GM12891 (cell line): Measurements from ENCODE around the gene MMD2.

Experiments
- DNase-seq: peaks from one replicate; pipeline ENCODE4 v3.0.0; 2011; ENCODE audit warnings: low spot score; ENCODE audit not compliant: insufficient read length
- FAIRE-seq: peaks from 2 replicates; lab custom pipeline; 2011; peaks lifted over from hg19 to GRCh38; lab: Jason Lieb, UNC
- PAX5 ChIP-seq: IDR thresholded peaks from 2 replicates; pipeline ENCODE4 v1.6.1; 2011; ENCODE audit warnings: low read length, moderate library complexity, mild to moderate bottlenecking; ENCODE audit not compliant: insufficient read depth, severe bottlenecking
- POLR2A ChIP-seq: IDR thresholded peaks from 2 replicates; pipeline ENCODE4 v1.6.1; 2011; ENCODE audit warnings: low read depth, low read length, control low read depth
- POLR2AphosphoS5 ChIP-seq: IDR thresholded peaks from 2 replicates; pipeline ENCODE4 v1.6.1; 2011; ENCODE audit warnings: low read depth, low read length, control low read depth
- POU2F2 ChIP-seq: IDR thresholded peaks from 2 replicates; pipeline ENCODE4 v1.6.1; 2011; ENCODE audit warnings: low read depth, mild to moderate bottlenecking, control low read depth, low read length, moderate library complexity
- SPI1 ChIP-seq: IDR thresholded peaks from 2 replicates; pipeline ENCODE4 v1.6.1; 2011; ENCODE audit warnings: low read depth, low read length, control low read depth
- TAF1 ChIP-seq: IDR thresholded peaks from 2 replicates; pipeline ENCODE4 v1.6.1; 2011; ENCODE audit warnings: low read depth, low read length, control low read depth

Gene MMD2

DNA sequence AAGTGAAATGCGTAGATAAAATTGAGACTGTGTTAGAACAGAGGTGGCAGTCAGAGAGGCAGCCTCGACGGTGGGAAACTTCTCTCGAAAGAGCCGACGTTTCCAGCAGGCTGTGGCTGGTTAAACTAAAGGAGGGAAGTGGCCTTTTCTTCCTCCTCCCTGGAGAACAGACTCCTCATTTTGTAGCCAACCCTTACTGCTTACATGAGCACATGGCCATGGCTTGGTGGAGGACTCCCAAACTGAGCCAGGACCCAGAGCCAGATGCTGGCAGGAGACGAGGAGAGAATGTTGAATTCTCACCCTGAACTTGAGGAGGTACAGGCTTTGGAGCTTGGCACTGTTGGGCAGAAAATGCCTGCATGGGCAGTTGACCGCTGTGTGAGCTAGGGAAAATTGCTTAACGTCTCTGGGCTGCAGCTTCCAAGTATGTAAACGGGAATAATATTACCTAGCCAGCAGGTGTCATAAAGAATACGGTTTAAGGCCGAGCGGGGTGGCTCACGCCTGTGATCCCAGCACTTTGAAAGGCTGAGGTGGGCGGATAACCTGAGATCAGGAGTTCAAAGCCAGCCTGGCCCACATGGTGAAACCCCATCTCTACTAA lies 24.5 kb downstream of the MMD2 start:
- no peak for FAIRE-seq

DNA sequence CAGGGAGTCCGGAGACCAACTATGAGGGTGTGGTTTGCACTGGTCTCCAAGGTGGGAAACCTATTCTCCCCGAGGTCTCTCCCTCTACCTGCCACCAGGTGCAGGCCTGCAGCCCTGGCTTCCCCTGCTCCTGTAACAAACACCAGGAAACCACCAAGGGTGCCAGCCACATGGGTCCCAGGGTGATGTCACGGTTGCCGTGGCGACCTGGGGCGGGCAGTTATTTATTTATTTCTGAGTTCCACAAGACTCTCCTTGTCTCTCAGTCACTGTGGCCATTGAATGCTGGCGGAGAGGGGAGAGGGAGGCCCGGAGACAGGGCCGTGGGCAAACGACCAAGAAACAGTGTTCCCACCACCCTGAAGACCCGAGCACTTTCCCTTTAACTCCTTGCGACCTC lies 27.0 kb downstream of the MMD2 start:
- TF ChIP-seq POLR2AphosphoS5 (no peak), PAX5 (no peak), POLR2A (no peak), TAF1 (no peak), SPI1 (no peak), POU2F2 (no peak)
- FAIRE-seq: no peak
- DNase-seq: no peak

More for the DNA sequence above, 24.5 kb downstream of the MMD2 start:
- TF ChIP-seq SPI1 (no peak), PAX5 (no peak), POLR2A (no peak), TAF1 (no peak), POLR2AphosphoS5 (no peak), POU2F2 (no peak)
- DNase-seq: no peak

DNA sequence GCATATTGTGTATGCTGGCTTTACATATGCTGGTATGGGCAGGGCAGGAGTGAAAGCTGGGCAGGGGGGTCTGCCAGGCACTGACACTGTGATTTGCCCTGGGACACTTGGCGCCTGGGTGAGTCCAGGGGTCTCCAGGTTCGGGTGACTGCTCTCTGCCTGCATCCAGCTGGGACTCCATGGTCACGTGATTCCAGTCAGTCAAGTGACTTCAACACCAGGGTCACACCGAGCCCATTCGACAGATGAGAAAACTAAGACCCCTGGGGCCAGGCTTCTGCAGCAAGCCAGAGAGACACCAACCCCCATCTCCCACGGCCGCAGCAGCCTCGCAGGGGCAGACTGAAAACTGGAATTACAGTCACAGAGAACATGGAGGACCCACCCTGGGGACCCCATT lies 30.0 kb downstream of the MMD2 start:
- no peak for DNase-seq
- TF ChIP-seq PAX5 (no peak), POU2F2 (no peak), TAF1 (no peak), POLR2AphosphoS5 (no peak), POLR2A (no peak), SPI1 (no peak)
- FAIRE-seq: no peak

DNA sequence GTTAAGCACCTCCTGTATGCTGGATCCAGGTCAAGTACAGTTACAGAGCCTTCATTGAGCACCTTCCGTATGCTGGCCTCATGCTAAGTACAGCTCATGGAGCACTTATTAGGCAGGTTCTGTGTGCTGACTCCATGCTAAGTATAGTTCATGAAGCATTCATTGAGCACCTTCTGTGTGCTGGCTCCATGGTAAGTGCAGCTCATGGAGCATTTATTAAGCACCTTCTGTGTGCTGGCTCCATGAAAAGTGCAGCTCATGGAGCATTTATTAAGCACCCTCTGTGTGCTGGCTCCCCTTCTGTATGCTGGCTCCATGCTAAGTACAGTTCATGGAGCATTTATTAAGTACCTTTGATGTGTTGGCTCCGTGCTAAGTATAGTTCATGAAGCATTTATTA lies 30.5 kb downstream of the MMD2 start:
- DNase-seq (no peak), FAIRE-seq (no peak)
- TF ChIP-seq SPI1 (no peak), POLR2AphosphoS5 (no peak), POLR2A (no peak), TAF1 (no peak), PAX5 (no peak), POU2F2 (no peak)

DNA sequence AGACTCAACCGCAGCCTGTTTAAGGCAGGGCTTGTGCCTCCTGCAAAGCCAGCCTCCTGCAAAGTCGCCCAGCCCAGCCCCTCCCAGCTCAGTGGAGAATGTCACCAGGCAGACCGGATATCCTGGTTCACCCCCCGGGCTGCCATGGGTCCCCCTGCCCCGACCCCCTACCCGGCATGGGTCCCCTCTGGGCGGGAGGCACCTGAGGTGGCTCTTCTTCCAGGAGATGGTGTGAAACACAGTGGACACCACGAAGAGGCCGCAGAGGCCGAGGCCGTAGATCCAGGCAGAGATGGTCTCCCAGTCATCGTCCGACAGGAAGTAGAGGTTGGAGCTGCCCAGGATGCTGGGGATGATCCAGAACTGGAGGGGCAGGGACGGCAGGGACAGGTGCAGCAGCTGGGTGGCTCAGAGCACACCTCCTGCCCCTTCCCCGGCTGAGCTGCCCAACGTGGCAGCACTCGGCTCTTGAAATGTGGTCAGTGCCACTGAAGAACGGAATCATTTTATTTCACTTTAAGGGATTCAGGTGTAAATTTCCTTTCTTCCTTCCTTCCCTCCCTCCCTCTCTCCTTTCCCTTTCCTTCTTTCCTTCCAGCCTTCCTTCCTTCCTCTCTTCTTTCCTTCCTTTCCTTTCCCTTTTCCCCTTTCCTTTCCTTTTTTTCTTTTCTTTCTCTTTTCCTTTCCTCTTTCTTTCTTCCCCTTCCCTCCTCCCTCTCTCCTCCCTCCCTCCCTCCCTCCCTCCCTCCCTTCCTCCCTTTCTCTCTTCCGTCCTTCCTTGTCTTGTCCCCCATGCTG lies 38.8 kb downstream of the MMD2 start:
- DNase-seq (no peak), FAIRE-seq (no peak)
- TF ChIP-seq PAX5 (no peak), TAF1 (no peak), POLR2A (no peak), SPI1 (no peak), POLR2AphosphoS5 (no peak), POU2F2 (no peak)

DNA sequence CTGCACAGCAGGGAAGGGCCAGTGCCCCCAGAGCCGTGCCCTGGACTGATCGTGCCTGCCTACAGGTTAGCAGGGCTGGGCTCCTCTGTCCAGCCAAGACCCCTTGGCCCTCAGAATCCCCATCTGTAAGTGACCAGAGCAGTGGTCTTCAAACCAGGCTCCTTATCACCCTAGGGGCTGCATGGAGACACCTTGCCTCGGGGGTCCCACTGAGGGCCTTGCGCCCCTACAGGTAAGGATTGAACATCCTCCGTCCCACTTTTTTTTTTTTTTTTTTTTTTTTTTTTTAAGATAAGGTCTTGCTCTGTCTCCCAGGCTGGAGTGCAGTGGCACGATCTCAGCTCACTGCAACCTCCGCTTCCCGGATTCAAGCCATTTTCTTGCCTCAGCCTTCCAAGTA lies 42.9 kb downstream of the MMD2 start:
- DNase-seq (no peak), FAIRE-seq (no peak)
- TF ChIP-seq POU2F2 (no peak), POLR2AphosphoS5 (no peak), POLR2A (no peak), TAF1 (no peak), SPI1 (no peak), PAX5 (no peak)

DNA sequence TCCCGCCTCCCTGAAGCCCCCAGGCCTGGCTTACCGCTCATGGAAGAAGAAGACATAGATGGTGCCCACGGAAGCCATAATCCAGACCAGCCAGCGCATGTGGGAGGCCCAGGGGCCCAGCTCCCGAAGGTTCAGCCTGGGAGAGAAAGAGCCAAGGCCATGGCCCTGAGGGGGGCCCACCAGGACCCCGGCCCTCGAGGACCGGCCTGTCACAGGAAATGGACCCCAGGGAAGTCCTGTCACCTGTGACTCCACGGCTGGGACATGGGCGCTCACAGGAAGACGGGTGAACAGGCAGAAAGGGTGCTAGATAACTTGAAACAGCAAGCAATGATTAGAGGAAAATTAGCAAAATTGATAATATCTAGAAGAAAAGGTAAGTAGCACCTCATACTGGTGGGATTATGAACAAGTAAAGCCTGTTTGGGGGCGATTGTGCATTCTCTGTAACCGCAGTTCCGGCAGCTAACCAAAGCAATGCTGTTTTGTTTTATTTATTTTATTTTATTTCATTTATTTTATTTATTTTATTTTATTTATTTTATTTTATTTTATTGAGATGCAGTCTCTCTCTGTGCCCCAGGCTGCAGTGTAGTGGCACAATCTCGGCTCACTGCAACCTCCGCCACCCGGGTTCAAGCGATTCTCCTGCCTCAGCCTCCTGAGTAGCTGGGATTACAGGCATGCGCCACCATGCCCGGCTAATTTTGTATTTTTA lies 47.7 kb downstream of the MMD2 start:
- TF ChIP-seq POLR2A (no peak), POU2F2 (no peak), POLR2AphosphoS5 (no peak), TAF1 (no peak), PAX5 (no peak), SPI1 (no peak)
- no peak for FAIRE-seq
- no peak for DNase-seq

DNA sequence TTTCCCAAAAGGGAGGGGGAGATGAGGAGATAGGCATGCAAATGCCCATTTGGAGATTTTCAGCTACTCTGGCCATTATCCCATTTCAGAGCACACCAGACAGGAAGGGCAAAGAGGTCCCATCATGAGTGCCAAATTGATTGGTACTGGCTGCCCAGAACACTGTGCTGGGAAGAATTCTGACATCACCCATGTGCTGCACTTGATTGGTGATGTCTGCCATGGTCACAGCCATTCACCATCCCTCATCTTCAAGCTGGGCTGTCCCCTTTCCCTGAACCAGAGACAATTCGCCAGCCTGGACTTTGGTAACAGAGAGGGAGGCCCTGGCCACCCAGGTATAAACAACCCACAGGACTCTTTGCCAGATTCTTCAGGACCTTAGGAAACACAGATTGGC lies 52.3 kb downstream of the MMD2 start:
- no peak for FAIRE-seq
- TF ChIP-seq POLR2A: no peak
- no peak for TF ChIP-seq TAF1
- no peak for TF ChIP-seq POU2F2
- no peak for TF ChIP-seq POLR2AphosphoS5
- TF ChIP-seq SPI1: no peak
- no peak for DNase-seq

DNA sequence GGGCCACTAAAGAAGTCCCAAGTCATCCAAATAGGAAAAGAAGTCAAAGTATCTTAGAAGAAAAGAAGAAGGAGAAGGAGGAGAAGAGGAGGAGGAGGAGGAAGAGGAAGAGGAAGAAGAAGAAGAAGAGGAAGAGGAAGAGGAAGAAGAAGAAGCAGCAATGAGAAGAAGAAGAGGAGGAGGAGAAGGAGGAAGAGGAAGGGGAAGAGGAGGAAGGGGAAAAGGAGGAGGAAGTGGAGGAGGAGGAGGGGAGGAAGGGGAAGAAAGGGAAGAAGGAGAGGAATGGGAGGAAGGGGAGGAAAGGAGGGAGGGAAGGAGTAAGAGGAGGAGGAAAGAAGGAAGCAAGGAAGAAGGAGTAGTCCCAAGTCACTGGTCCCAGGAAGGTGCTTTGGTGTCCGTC lies 53.8 kb downstream of the MMD2 start:
- FAIRE-seq (no peak), DNase-seq (no peak)
- TF ChIP-seq POLR2A (no peak), POU2F2 (no peak), SPI1 (no peak), TAF1 (no peak), PAX5 (no peak), POLR2AphosphoS5 (no peak)
